HG02759 (cell line): Measurements from ENCODE around the gene ZNHIT1.
"Not testable (repeated sequence)": the region's sequence is repeated elsewhere in the genome, so short reads cannot be mapped to it uniquely, and the experiment has no call there.

ENCODE experiments used
- ATAC-seq: cut with Tn5 transposase; IDR thresholded peaks from one replicate; pipeline ENCODE4 v1.9.1; 2021; ENCODE audit warnings: mild to moderate bottlenecking, moderate library complexity; ENCODE audit not compliant: unreplicated experiment

The ZNHIT1 gene

GRCh38 chr7:101186844-101187428 is 31.0 kb upstream of the ZNHIT1 start:
- ATAC-seq, result no peak

- no peak for ATAC-seq
Observed at GRCh38 chr7:101189109-101189508, 28.9 kb upstream of the ZNHIT1 start.

GRCh38 chr7:101195884-101196283 is 22.1 kb upstream of the ZNHIT1 start:
- ATAC-seq, result no peak

GRCh38 chr7:101197991-101198390 is 20.0 kb upstream of the ZNHIT1 start:
- no peak for ATAC-seq

- no peak for ATAC-seq
Observed at GRCh38 chr7:101198476-101198875, 19.5 kb upstream of the ZNHIT1 start.

GRCh38 chr7:101199522-101199921 is 18.4 kb upstream of the ZNHIT1 start:
- not testable (repeated sequence) for ATAC-seq

GRCh38 chr7:101200504-101200861 is 17.5 kb upstream of the ZNHIT1 start:
- no peak for ATAC-seq

GRCh38 chr7:101200862-101201599 is 16.9 kb upstream of the ZNHIT1 start, which contains the start of gene MOGAT3:
TSS of gene MOGAT3 (minus strand) at chr7:101201036. CDS start at chr7:101200854, 182 bp downstream.
- ATAC-seq, result no peak

- ATAC-seq, result no peak
Observed at GRCh38 chr7:101201695-101202602, 16.0 kb upstream of the ZNHIT1 start.

- ATAC-seq, result no peak
Observed at GRCh38 chr7:101202603-101202918, 15.4 kb upstream of the ZNHIT1 start.

GRCh38 chr7:101203740-101204738 is 13.9 kb upstream of the ZNHIT1 start:
- not testable (repeated sequence) for ATAC-seq

- ATAC-seq, result no peak
Observed at GRCh38 chr7:101205901-101206664, 11.9 kb upstream of the ZNHIT1 start.

GRCh38 chr7:101206665-101207042 is 11.3 kb upstream of the ZNHIT1 start:
- no peak for ATAC-seq

- no peak for ATAC-seq
Observed at GRCh38 chr7:101207459-101207858, 10.5 kb upstream of the ZNHIT1 start.

GRCh38 chr7:101208794-101209193 is 9.2 kb upstream of the ZNHIT1 start:
- no peak for ATAC-seq

- no peak for ATAC-seq
Observed at GRCh38 chr7:101210143-101210542, 7.8 kb upstream of the ZNHIT1 start.

- ATAC-seq, result no peak
Observed at GRCh38 chr7:101211501-101211900, 6.5 kb upstream of the ZNHIT1 start.

- no peak for ATAC-seq
Observed at GRCh38 chr7:101212014-101212413, 6.0 kb upstream of the ZNHIT1 start.

GRCh38 chr7:101216001-101216859 is 1.7 kb upstream of the ZNHIT1 start:
- no peak for ATAC-seq
